IMR-90 (cell line): Measurements from ENCODE around the gene RANBP10. TPM values are rescaled to one million over a fixed set of nuclear protein-coding genes. Genes with fewer than 3 reads are reported as not detected.

Experiments
- ATAC-seq: fragments of 200-7000 bp; cut with Tn5 transposase; 2 replicates; pipeline ENCODE4 v1.9.1; 2020; ENCODE audit warnings: low read depth, mild to moderate bottlenecking, moderate library complexity
- BruUV-seq: library from RNA; stranded (reverse); fragments of 400-500 nt; replicated peaks from 2 replicates; lab custom pipeline; 2021; lab: Mats Ljungman, UMichigan
- CTCF ChIA-PET: fragments of 300-600 bp; formaldehyde crosslinking; extraction: SDS; loops from one replicate; lab custom pipeline; 2021; ENCODE audit warnings: antibody characterized with exemption; lab: Yijun Ruan, JAX
- POLR2A ChIA-PET: fragments of 300-600 bp; sonication (Branson Sonifier 250); formaldehyde crosslinking; loops from one replicate; lab custom pipeline; 2022; ENCODE audit warnings: antibody characterized with exemption; ENCODE audit not compliant: unreplicated experiment; lab: Charles Lee
- DNase-seq: peaks from one replicate; pipeline ENCODE4 v3.0.0; 2013
- H2AFZ ChIP-seq: replicated peaks from 2 replicates; pipeline ENCODE3; 2013; ENCODE audit warnings: low read length, mild to moderate bottlenecking; ENCODE audit not compliant: poor library complexity
- H2AK5ac ChIP-seq: 2 replicates; pipeline ENCODE4 v1.6.1; 2013; ENCODE audit warnings: low read depth, low read length, inconsistent platforms
- H2AK9ac ChIP-seq: replicated peaks from 2 replicates; pipeline ENCODE3; 2013; ENCODE audit warnings: mild to moderate bottlenecking, low read depth, low read length, moderate library complexity; ENCODE audit not compliant: poor library complexity
- H2BK120ac ChIP-seq: 2 replicates; pipeline ENCODE4 v1.6.1; 2013; ENCODE audit warnings: low read depth, low read length, inconsistent platforms
- H2BK15ac ChIP-seq: 3 replicates; pipeline ENCODE4 v1.6.1; 2013; ENCODE audit warnings: low read depth, low read length, inconsistent platforms
- H2BK20ac ChIP-seq: 2 replicates; pipeline ENCODE4 v1.6.1; 2013; ENCODE audit warnings: low read depth, mild to moderate bottlenecking, inconsistent platforms, low read length, moderate library complexity
- H2BK5ac ChIP-seq: 2 replicates; pipeline ENCODE4 v1.6.1; 2013; ENCODE audit warnings: mild to moderate bottlenecking, low read depth, low read length, inconsistent platforms; ENCODE audit not compliant: poor library complexity, severe bottlenecking
- H3K14ac ChIP-seq: replicated peaks from 2 replicates; pipeline ENCODE4 v1.6.1; 2013; ENCODE audit warnings: low read depth, low read length, inconsistent platforms
- H3K18ac ChIP-seq: 2 replicates; pipeline ENCODE4 v1.6.1; 2013; ENCODE audit warnings: low read depth, low read length, control low read depth
- H3K23ac ChIP-seq: 2 replicates; pipeline ENCODE4 v1.6.1; 2013; ENCODE audit warnings: low read depth, low read length, inconsistent platforms
- H3K27ac ChIP-seq: 2 replicates; pipeline ENCODE4 v1.5.1; 2013; ENCODE audit warnings: mild to moderate bottlenecking, control low read depth, low read length; ENCODE audit not compliant: insufficient read depth
- H3K27me3 ChIP-seq: 2 replicates; pipeline ENCODE4 v1.6.1; 2013; ENCODE audit warnings: low read length; ENCODE audit not compliant: control insufficient read depth, insufficient read depth
- H3K36me3 ChIP-seq: 2 replicates; pipeline ENCODE4 v1.6.1; 2013; ENCODE audit warnings: low read length, mixed read lengths; ENCODE audit not compliant: control insufficient read depth, insufficient read depth
- H3K4ac ChIP-seq: 2 replicates; pipeline ENCODE4 v1.6.1; 2013; ENCODE audit warnings: low read depth, low read length, inconsistent platforms
- H3K4me1 ChIP-seq: 2 replicates; pipeline ENCODE4 v1.6.1; 2013; ENCODE audit warnings: low read length, mixed read lengths; ENCODE audit not compliant: control insufficient read depth, insufficient read depth
- H3K4me2 ChIP-seq: 2 replicates; pipeline ENCODE4 v1.6.1; 2013; ENCODE audit warnings: low read depth, mild to moderate bottlenecking, control low read depth, low read length, moderate library complexity
- H3K4me3 ChIP-seq: 2 replicates; pipeline ENCODE4 v1.5.1; 2013; ENCODE audit warnings: low read depth, mild to moderate bottlenecking, control low read depth, low read length, moderate library complexity; ENCODE audit not compliant: insufficient read depth
- H3K56ac ChIP-seq: 2 replicates; pipeline ENCODE4 v1.6.1; 2013; ENCODE audit warnings: low read length, inconsistent platforms; ENCODE audit not compliant: insufficient read depth; ENCODE audit errors: extremely low read depth
- H3K79me1 ChIP-seq, 2 experiments: 2 replicates each; pipeline ENCODE4 v1.6.1; 2013; ENCODE audit warnings: low read length in 2 of 2, inconsistent platforms in 1 of 2, low read depth in 1 of 2
- H3K9ac ChIP-seq: 2 replicates; pipeline ENCODE4 v1.6.1; 2013; ENCODE audit warnings: low read depth, low read length, control low read depth
- H3K9me1 ChIP-seq: 2 replicates; pipeline ENCODE4 v1.6.1; 2013; ENCODE audit warnings: low read length, inconsistent platforms; ENCODE audit not compliant: insufficient read depth
- H3K9me3 ChIP-seq: 2 replicates; pipeline ENCODE4 v1.6.1; 2013; ENCODE audit warnings: low read length; ENCODE audit not compliant: control insufficient read depth, insufficient read depth
- H4K20me1 ChIP-seq: 2 replicates; pipeline ENCODE4 v1.6.1; 2013; ENCODE audit warnings: low read length, inconsistent platforms; ENCODE audit not compliant: insufficient read depth
- H4K5ac ChIP-seq: 2 replicates; pipeline ENCODE4 v1.6.1; 2013; ENCODE audit warnings: mild to moderate bottlenecking, low read depth, low read length, control low read depth
- H4K8ac ChIP-seq, 2 experiments: 2 replicates each; pipeline ENCODE4 v1.6.1; 2013; ENCODE audit warnings: low read depth in 2 of 2, low read length in 2 of 2, control low read depth in 1 of 2, inconsistent platforms in 1 of 2
- H4K91ac ChIP-seq: 2 replicates; pipeline ENCODE4 v1.6.1; 2013; ENCODE audit warnings: low read depth, low read length, inconsistent platforms; ENCODE audit not compliant: insufficient read depth
- BHLHE40 ChIP-seq: fragments of 150-350 bp; IDR thresholded peaks from 2 replicates; pipeline ENCODE4 v1.6.1; 2016; ENCODE audit warnings: mild to moderate bottlenecking, low read depth, low read length
- CEBPB ChIP-seq: IDR thresholded peaks from 2 replicates; pipeline ENCODE4 v1.6.1; 2012; ENCODE audit warnings: low read depth, low read length, improper control_type of control experiment
- CTCF ChIP-seq: conservative IDR thresholded peaks from 2 replicates; pipeline ENCODE4 v1.5.1; 2012; ENCODE audit warnings: mild to moderate bottlenecking, low read depth, low read length, improper control_type of control experiment
- MXI1 ChIP-seq: IDR thresholded peaks from 2 replicates; pipeline ENCODE4 v1.6.1; 2012; ENCODE audit warnings: low read depth, mild to moderate bottlenecking, low read length, moderate library complexity, borderline replicate concordance
- POLR2A ChIP-seq: IDR thresholded peaks from 2 replicates; pipeline ENCODE4 v1.6.1; 2012; ENCODE audit warnings: mild to moderate bottlenecking, low read depth, low read length
- RCOR1 ChIP-seq: IDR thresholded peaks from 2 replicates; pipeline ENCODE4 v1.6.1; 2012; ENCODE audit warnings: mild to moderate bottlenecking, low read length, improper control_type of control experiment; ENCODE audit not compliant: insufficient replicate concordance
- SMC3 ChIP-seq: fragments of 150-350 bp; IDR thresholded peaks from 2 replicates; pipeline ENCODE4 v1.6.1; 2016; ENCODE audit warnings: low read depth, mild to moderate bottlenecking, antibody characterized with exemption, low read length, moderate library complexity
- USF2 ChIP-seq: fragments of 150-350 bp; IDR thresholded peaks from 2 replicates; pipeline ENCODE4 v1.6.1; 2017; ENCODE audit warnings: mild to moderate bottlenecking, antibody characterized with exemption, low read length, low read depth
- WGBS, 2 experiments: methylation state at CpG; one replicate each; pipeline versions ENCODE4 v1.1.5 to v1.1.7; 2013; ENCODE audit warnings: missing lambda C conversion rate in 2 of 2; ENCODE audit not compliant: insufficient read length in 1 of 2; ENCODE audit errors: extremely low coverage in 2 of 2; 5-methylcytosine and 5-hydroxymethylcytosine counted together
- dilution Hi-C: fragments of 300-500 bp; cut with HindIII; formaldehyde crosslinking; loops from one replicate; pipeline ENCODE4 v1.14.3; 2018; ENCODE audit warnings: low sequenced_read_pairs; ENCODE audit not compliant: unreplicated experiment
- in situ Hi-C: fragments of 300-500 bp; cut with MboI; formaldehyde crosslinking; loops from 3 replicates; pipeline ENCODE4 v1.14.3; 2019; ENCODE audit warnings: low sequenced_read_pairs, inconsistent platforms, mixed read lengths
- intact Hi-C: fragments of 100-400 bp; cut with micrococcal nuclease; formaldehyde crosslinking; loops from 2 replicates; pipeline ENCODE4 v1.10.0; 2022
- polyA plus RNA-seq, 3 experiments: library from polyadenylated mRNA; depleted of rRNA; stranded (reverse); fragments of >200 nt; gene quantifications; 2 replicates each; pipeline ENCODE4 v1.2.3, GENCODE V29; 2012; ENCODE audit warnings: low replicate concordance in 1 of 3
- total RNA-seq: library from RNA; depleted of rRNA; stranded (reverse); fragments of >200 nt; gene quantifications from 2 replicates; pipeline ENCODE4 v1.2.3, GENCODE V29; 2012

The RANBP10 gene
- total and polyA plus RNA-seq, 2 of the 4 experiments (the other 2 are of a cell fraction): 2.7 to 12.1 TPM

- Histone ChIP-seq H3K9me3 (no peaks in the 10 kb centered on the region), H4K8ac (no peak overlapping the region), H4K91ac (no peak overlapping the region), H4K5ac (no peak overlapping the region), H3K4me2 (no peak overlapping the region), H3K9me1 (peaks cover 15% of the 10 kb centered on the region), H2AFZ (no peak overlapping the region), H2BK20ac (no peak overlapping the region), H2BK120ac (no peak overlapping the region), H3K4me3 (no peak overlapping the region), H3K79me1 (peaks cover 5 to 17% of the 10 kb centered on the region in 2 experiments), H3K36me3 (no peaks in the 10 kb centered on the region; the same call in 1 of the 2 replicates), H2AK9ac (no peak overlapping the region), H3K9ac (no peak overlapping the region), H3K4me1 (no peaks in the 10 kb centered on the region), H3K14ac (no peak overlapping the region), H3K4ac (no peak overlapping the region), H4K20me1 (0 out of 2 replicates have a peak, but pooled peaks cover 12% of the 10 kb centered on the region), H3K18ac (no peak overlapping the region), H2BK5ac (no peak overlapping the region), H2AK5ac (no peak overlapping the region), H3K27ac (no peak overlapping the region), H3K27me3 (no peaks in the 10 kb centered on the region), H2BK15ac (no peak overlapping the region), H3K23ac (no peak overlapping the region), H3K56ac (no peak overlapping the region)
- in situ Hi-C loops (no loop called here), intact Hi-C loops (no loop called here), dilution Hi-C loops (no loop called here)
- TF ChIP-seq USF2 (no peak), SMC3 (no peak), CEBPB (no peak), MXI1 (no peak), CTCF (no peak), POLR2A (no peak), BHLHE40 (no peak), RCOR1 (no peak)
- no peak for DNase-seq
- WGBS, 2 experiments: no CpG with 5 or more reads among the region's 3 CpGs
- no peak for ATAC-seq
- POLR2A ChIA-PET: no interaction called here
- no TSS peak for BruUV-seq
- CTCF ChIA-PET: no interaction called here
These were observed 56.8 kb downstream of the RANBP10 start for GRCh38 chr16:67749436-67750078.
